T-cell (primary cell): ENCODE measurements around the gene SNRNP70. TPM values are rescaled to one million over a fixed set of nuclear protein-coding genes. Genes with fewer than 3 reads are reported as not detected.
A peak's percentile ranks its signal among the peaks of the same experiment; 100 is the strongest.

ENCODE experiments used
- ATAC-seq, 4 experiments: fragments of 200-7000 bp in 3 of 4; fragments of 150-1000 bp in 1 of 4; cut with Tn5 transposase; replicated peaks in 1 of 4; 1 replicate in 3 of 4; 2 replicates in 1 of 4; pipeline ENCODE4 v1.10.0; 2021; ENCODE audit warnings: moderate library complexity in 3 of 4, mild to moderate bottlenecking in 2 of 4, moderate number of reproducible peaks in 1 of 4
- CTCF ChIA-PET, 2 donors: fragments of 300-600 bp; sonication (Branson Sonifier 250); formaldehyde crosslinking; loops; one replicate each; lab custom pipeline; 2022; ENCODE audit warnings: antibody characterized with exemption in 2 of 2; lab: Charles Lee
- POLR2A ChIA-PET, 2 donors: fragments of 300-600 bp; sonication (Branson Sonifier 250); formaldehyde crosslinking; loops; one replicate each; lab custom pipeline; 2022; ENCODE audit warnings: antibody characterized with exemption in 2 of 2; lab: Charles Lee
- DNase-seq, 35 experiments: peaks; one replicate each; pipeline versions ENCODE4 v3.0.0 to v3.0.0-alpha.2; 2013 to 2023
- H3K27ac ChIP-seq: one replicate; pipeline ENCODE4 v1.5.1; 2013; ENCODE audit warnings: low read length
- H3K27me3 ChIP-seq, 2 experiments: replicated peaks in 1 of 2; 1 replicate in 1 of 2; 2 replicates in 1 of 2; pipeline versions ENCODE4 v1.6.1 to v1.7.0; 2013; ENCODE audit warnings: low read length in 1 of 2, mixed read lengths in 1 of 2; ENCODE audit not compliant: control insufficient read depth in 2 of 2, insufficient read depth in 2 of 2; ENCODE audit errors: extremely low read depth in 1 of 2
- H3K36me3 ChIP-seq, 2 donors: 1 replicate in 1 of 2; 2 replicates in 1 of 2; pipeline versions ENCODE4 v1.6.1 to v1.7.0; 2013; ENCODE audit warnings: low read length in 1 of 2; ENCODE audit not compliant: control insufficient read depth in 2 of 2, insufficient read depth in 1 of 2; ENCODE audit errors: extremely low read depth in 1 of 2
- H3K4me1 ChIP-seq, 2 experiments: 1 replicate in 1 of 2; 2 replicates in 1 of 2; pipeline versions ENCODE4 v1.6.1 to v1.7.0; 2013; ENCODE audit warnings: low read length in 2 of 2, mixed read lengths in 1 of 2; ENCODE audit not compliant: insufficient read depth in 2 of 2, control insufficient read depth in 1 of 2; ENCODE audit errors: extremely low read depth in 1 of 2
- H3K4me3 ChIP-seq, 2 donors: 1 replicate in 1 of 2; 2 replicates in 1 of 2; pipeline versions ENCODE4 v1.5.1 to v1.7.0; 2013; ENCODE audit warnings: mild to moderate bottlenecking in 2 of 2, low read length in 1 of 2, moderate library complexity in 1 of 2; ENCODE audit not compliant: control insufficient read depth in 1 of 2; ENCODE audit errors: extremely low read depth in 1 of 2
- H3K9me3 ChIP-seq: 2 replicates; pipeline ENCODE4 v1.7.0; 2013
- H3K27ac Mint-ChIP-seq, 2 donors: one replicate each; pipeline ENCODE4 v1.8.0; 2020 to 2021; ENCODE audit warnings: mild to moderate bottlenecking in 2 of 2, mixed read lengths in 2 of 2
- H3K27me3 Mint-ChIP-seq, 2 donors: one replicate each; pipeline ENCODE4 v1.8.0; 2021 to 2022; ENCODE audit warnings: mixed read lengths in 2 of 2
- H3K36me3 Mint-ChIP-seq: one replicate; pipeline ENCODE4 v1.8.0; 2021; ENCODE audit warnings: mixed read lengths
- H3K4me1 Mint-ChIP-seq, 3 donors: one replicate each; pipeline ENCODE4 v1.8.0; 2020 to 2022; ENCODE audit warnings: mixed read lengths in 3 of 3, mild to moderate bottlenecking in 1 of 3
- H3K4me3 Mint-ChIP-seq, 3 donors: one replicate each; pipeline ENCODE4 v1.8.0; 2020 to 2022; ENCODE audit warnings: mild to moderate bottlenecking in 3 of 3, mixed read lengths in 3 of 3, moderate library complexity in 3 of 3
- H3K9me3 Mint-ChIP-seq, 3 donors: one replicate each; pipeline ENCODE4 v1.8.0; 2020 to 2022; ENCODE audit warnings: mixed read lengths in 3 of 3
- WGBS: methylation state at CpG from one replicate; pipeline ENCODE4 v1.1.5; 2013; ENCODE audit warnings: missing lambda C conversion rate; ENCODE audit not compliant: insufficient coverage; 5-methylcytosine and 5-hydroxymethylcytosine counted together
- total RNA-seq, 35 experiments: library from RNA in 6 of 35; stranded (reverse) in 6 of 35; fragments of 120-200 nt in 1 of 35; gene quantifications; one replicate each; pipeline versions ENCODE4 v1.2.1 to v1.2.4 and lab custom pipeline; 2013 to 2026

Gene SNRNP70
- total RNA-seq, 5 donors from 2014 or later (not counting 1 experiment from before 2014, with no cell fraction given): 406 to 704 (median 645) TPM

- H3K36me3 ChIP-seq: no peaks in the 10 kb centered on the region
- Mint-ChIP-seq H3K36me3 (no peaks in the 10 kb centered on the region), H3K9me3 (no peaks in the 10 kb centered on the region), H3K4me1 (peaks cover 15 to 20% (median 17%) of the 10 kb centered on the region in 3 donors), H3K27ac (peak overlapping the region; percentile 73 to 77), H3K27me3 (no peaks in the 10 kb centered on the region), H3K4me3 (peak overlapping the region; percentile 78 to 85 (median 78))
- H3K27ac ChIP-seq: no peak overlapping the region
- POLR2A ChIA-PET: interaction anchor here (0.6 to 0.8 kb wide), 3 partner anchors 14 to 254 kb away, joined by 3 to 7 read pairs (median 3); partner anchors contain the start of gene LIN7B (in 1 of the 2)
- H3K27me3 ChIP-seq: peaks cover 0 to 4% of the 10 kb centered on the region in 2 experiments
- WGBS: 3% methylated on average over 50 of the region's 63 CpGs
- H3K9me3 ChIP-seq: no peaks in the 10 kb centered on the region
- peak; percentile 92 to 97 (median 94) for ATAC-seq
- peaks cover 0 to 15% of the 10 kb centered on the region in 2 experiments for H3K4me1 ChIP-seq
- DNase-seq: peak; percentile 81 to 96 (median 90)
- H3K4me3 ChIP-seq: peak overlapping the region; percentile 35 to 41
- CTCF ChIA-PET: interaction anchor here (0.6 to 3.8 kb wide), 13 partner anchors 10 to 795 kb away, joined by 3 to 21 read pairs (median 4); partner anchors contain the start of genes GYS1 (in 1 of the 2), LIN7B (in 1 of the 2) and RUVBL2 (in 1 of the 2)
These were observed 42.7 kb downstream of the SNRNP70 start for GRCh38 chr19:49127674-49128544.

DNA sequence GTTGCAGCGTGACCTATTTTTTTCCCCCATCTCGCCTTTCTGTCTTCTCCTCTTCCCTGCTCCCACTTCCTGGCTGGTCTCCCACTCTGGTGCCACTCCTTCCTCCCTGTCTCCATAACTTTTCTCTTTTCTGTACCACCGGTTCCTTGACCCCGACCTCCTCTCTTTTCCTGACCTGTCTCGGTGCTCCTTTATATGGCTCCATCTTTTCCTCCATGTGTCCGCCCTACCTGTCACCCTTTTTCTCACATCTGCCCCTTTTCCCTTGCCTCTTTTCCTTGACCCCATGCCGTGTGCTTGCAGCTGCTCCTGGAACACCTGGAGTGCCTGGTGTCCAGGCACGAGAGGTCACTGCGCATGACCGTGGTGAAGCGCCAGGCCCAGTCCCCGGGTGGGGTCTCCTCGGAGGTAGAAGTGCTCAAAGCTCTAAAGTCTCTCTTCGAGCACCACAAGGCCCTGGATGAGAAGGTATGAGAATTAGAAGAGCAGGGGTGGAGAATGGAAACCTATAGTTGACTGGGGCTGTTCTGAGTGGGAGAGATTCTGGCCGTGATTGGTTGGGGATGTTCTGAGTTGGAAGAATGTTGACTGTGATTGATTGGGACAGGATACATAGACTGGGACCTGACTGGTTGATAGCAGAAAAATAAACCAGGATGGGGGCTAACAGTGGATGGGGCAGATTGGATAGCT is 43.4 kb downstream of the SNRNP70 start:
- WGBS: 80% methylated on average over 12 of the region's 15 CpGs
- Mint-ChIP-seq H3K4me1 (peaks cover 19 to 23% (median 21%) of the 10 kb centered on the region in 3 donors), H3K9me3 (no peaks in the 10 kb centered on the region), H3K36me3 (no peaks in the 10 kb centered on the region), H3K27ac (peak overlapping the region in 1 of 2 donors; percentile 4), H3K27me3 (peaks cover 0 to 3% of the 10 kb centered on the region in 2 donors), H3K4me3 (peak overlapping the region; percentile 78 to 85 (median 78))
- CTCF ChIA-PET: interaction anchor here in 1 of 2 donors (0.6 to 3.8 kb wide), 6 partner anchors 15 to 142 kb away, joined by 3 to 21 read pairs (median 8); partner anchors contain the start of genes GYS1, LIN7B and RUVBL2
- Histone ChIP-seq H3K36me3 (no peaks in the 10 kb centered on the region), H3K4me1 (peaks cover 0 to 23% of the 10 kb centered on the region in 2 experiments), H3K27ac (no peak overlapping the region), H3K9me3 (no peaks in the 10 kb centered on the region), H3K4me3 (peak overlapping the region; percentile 34 to 41), H3K27me3 (peaks cover 0 to 11% of the 10 kb centered on the region in 2 experiments)
- DNase-seq (no peak), ATAC-seq (no peak)
- POLR2A ChIA-PET: interaction anchor here (0.5 to 0.7 kb wide), 2 partner anchors 20 to 290 kb away, joined by 3 read pairs; no protein-coding TSS in a partner anchor

GRCh38 chr19:49129238-49129583 is 44.0 kb downstream of the SNRNP70 start:
- peak overlapping the region in 1 of 2 donors; percentile 44 for H3K27ac Mint-ChIP-seq
- ATAC-seq: no peak
- CTCF ChIA-PET: interaction anchor here in 1 of 2 donors (3.8 kb wide), 1 partner anchor 15 kb away, joined by 21 read pairs; the partner anchor contains the start of gene LIN7B

DNA sequence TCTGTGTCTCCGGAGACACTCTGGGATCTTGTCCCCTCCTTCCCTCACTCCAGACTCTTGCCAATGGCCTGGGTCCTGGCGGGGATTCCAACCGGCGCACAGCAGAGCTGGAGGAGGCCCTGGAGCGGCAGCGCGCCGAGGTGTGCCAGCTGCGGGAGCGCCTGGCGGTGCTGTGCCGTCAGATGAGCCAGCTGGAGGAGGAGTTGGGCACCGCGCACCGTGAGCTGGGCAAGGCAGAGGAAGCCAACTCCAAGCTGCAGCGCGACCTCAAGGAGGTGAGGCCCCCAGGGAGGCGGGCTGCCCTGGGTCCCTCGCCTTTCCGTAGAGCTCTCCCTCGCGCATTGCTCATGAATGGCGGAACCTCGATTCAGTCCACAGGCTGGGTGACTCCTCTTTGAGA is 45.1 kb downstream of the SNRNP70 start:
- H3K27me3 Mint-ChIP-seq: peaks cover 0 to 15% of the 10 kb centered on the region in 2 donors

More at GRCh38 chr19:49129238-49129583, 44.0 kb downstream of the SNRNP70 start:
- peaks cover 0 to 16% of the 10 kb centered on the region in 2 experiments for H3K27me3 ChIP-seq
- Mint-ChIP-seq H3K4me3 (peak overlapping the region in 2 of 3 donors; percentile 43 to 78), H3K4me1 (peaks cover 22 to 28% (median 26%) of the 10 kb centered on the region in 3 donors), H3K9me3 (no peaks in the 10 kb centered on the region), H3K36me3 (no peaks in the 10 kb centered on the region), H3K27me3 (peaks cover 0 to 8% of the 10 kb centered on the region in 2 donors)
- H3K4me3 ChIP-seq: no peak overlapping the region
- POLR2A ChIA-PET: interaction anchor here in 1 of 2 donors (0.5 kb wide), 1 partner anchor 290 kb away, joined by 3 read pairs; no protein-coding TSS in a partner anchor
- H3K36me3 ChIP-seq: no peaks in the 10 kb centered on the region
- H3K4me1 ChIP-seq: peaks cover 0 to 28% of the 10 kb centered on the region in 2 experiments
- WGBS: 73% methylated on average over 16 of the region's 16 CpGs
- no peaks in the 10 kb centered on the region for H3K9me3 ChIP-seq
- no peak overlapping the region for H3K27ac ChIP-seq
- DNase-seq: no peak

GRCh38 chr19:49132974-49133609 is 47.8 kb downstream of the SNRNP70 start:
- Mint-ChIP-seq H3K36me3 (peaks cover 2% of the 10 kb centered on the region), H3K27me3 (peaks cover 4 to 15% of the 10 kb centered on the region in 2 donors), H3K4me1 (peaks cover 18 to 30% (median 29%) of the 10 kb centered on the region in 3 donors), H3K9me3 (no peaks in the 10 kb centered on the region), H3K4me3 (peak overlapping the region; percentile 64 to 74 (median 65)), H3K27ac (peak overlapping the region in 1 of 2 donors; percentile 16)
- CTCF ChIA-PET: no interaction called here
- Histone ChIP-seq H3K4me1 (peaks cover 0 to 22% of the 10 kb centered on the region in 2 experiments), H3K36me3 (no peaks in the 10 kb centered on the region), H3K4me3 (peak overlapping the region; percentile 37 to 44), H3K27ac (no peak overlapping the region), H3K27me3 (peaks cover 0 to 35% of the 10 kb centered on the region in 2 experiments), H3K9me3 (no peaks in the 10 kb centered on the region)
- POLR2A ChIA-PET: interaction anchor here in 1 of 2 donors (0.7 kb wide), 1 partner anchor 446 kb away, joined by 7 read pairs; no protein-coding TSS in a partner anchor
- ATAC-seq (peak; percentile 31 to 52 (median 38)), DNase-seq (peak in 15 of 35 experiments; percentile 34 to 57 (median 50))
- 41% methylated on average over 38 of the region's 49 CpGs for WGBS

More for the DNA sequence above, 45.1 kb downstream of the SNRNP70 start:
- CTCF ChIA-PET: interaction anchor here in 1 of 2 donors (3.8 kb wide), 1 partner anchor 16 kb away, joined by 21 read pairs; the partner anchor contains the start of gene LIN7B
- H3K36me3 ChIP-seq: no peaks in the 10 kb centered on the region
- H3K27me3 ChIP-seq: peaks cover 0 to 27% of the 10 kb centered on the region in 2 experiments
- no peak for ATAC-seq
- 96% methylated on average over 22 of the region's 24 CpGs for WGBS
- POLR2A ChIA-PET: no interaction called here
- Mint-ChIP-seq H3K4me1 (peaks cover 22 to 33% (median 29%) of the 10 kb centered on the region in 3 donors), H3K4me3 (no peak overlapping the region), H3K36me3 (no peaks in the 10 kb centered on the region), H3K27ac (no peak overlapping the region), H3K9me3 (no peaks in the 10 kb centered on the region)
- H3K4me1 ChIP-seq: peaks cover 0 to 30% of the 10 kb centered on the region in 2 experiments
- H3K4me3 ChIP-seq: no peak overlapping the region
- no peaks in the 10 kb centered on the region for H3K9me3 ChIP-seq
- no peak overlapping the region for H3K27ac ChIP-seq
- DNase-seq: no peak
